ENCODE results near the gene ARHGEF17.
"Not testable (repeated sequence)": the region's sequence is repeated elsewhere in the genome, so short reads cannot be mapped to it uniquely, and the experiment has no call there.

The ARHGEF17 gene

GRCh38 chr11:73274191-73274590 is 33.9 kb upstream of the ARHGEF17 start:
- not testable (repeated sequence) for DNase-seq

- DNase-seq, result no peak
Measured at GRCh38 chr11:73274722-73275380, 33.2 kb upstream of the ARHGEF17 start.

GRCh38 chr11:73275381-73275750 is 32.7 kb upstream of the ARHGEF17 start:
- no peak for DNase-seq

GRCh38 chr11:73277467-73277866 is 30.6 kb upstream of the ARHGEF17 start:
- DNase-seq, result no peak

DNA sequence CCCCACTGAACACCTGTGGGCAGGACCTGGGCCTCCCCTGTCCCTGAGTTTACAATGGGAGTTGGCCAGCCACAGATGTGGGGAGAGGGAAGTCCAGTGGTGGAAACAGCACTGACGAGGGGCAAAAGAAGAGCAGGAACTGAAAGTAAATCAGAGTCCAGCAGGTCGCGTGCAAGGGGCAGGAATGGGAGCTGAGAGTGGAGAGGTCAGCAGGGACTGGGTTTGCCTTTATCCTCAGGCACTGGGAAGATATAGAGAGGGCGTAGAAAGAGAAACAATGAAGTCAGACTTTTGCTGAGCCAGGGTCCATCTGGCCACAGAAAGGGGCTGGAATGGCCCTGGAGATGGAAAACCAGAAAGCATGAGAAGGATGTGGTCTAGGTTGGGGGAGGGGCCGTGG is 27.4 kb upstream of the ARHGEF17 start:
- no peak for DNase-seq

- no peak for DNase-seq
Measured at GRCh38 chr11:73281201-73281741, 26.8 kb upstream of the ARHGEF17 start.

DNA sequence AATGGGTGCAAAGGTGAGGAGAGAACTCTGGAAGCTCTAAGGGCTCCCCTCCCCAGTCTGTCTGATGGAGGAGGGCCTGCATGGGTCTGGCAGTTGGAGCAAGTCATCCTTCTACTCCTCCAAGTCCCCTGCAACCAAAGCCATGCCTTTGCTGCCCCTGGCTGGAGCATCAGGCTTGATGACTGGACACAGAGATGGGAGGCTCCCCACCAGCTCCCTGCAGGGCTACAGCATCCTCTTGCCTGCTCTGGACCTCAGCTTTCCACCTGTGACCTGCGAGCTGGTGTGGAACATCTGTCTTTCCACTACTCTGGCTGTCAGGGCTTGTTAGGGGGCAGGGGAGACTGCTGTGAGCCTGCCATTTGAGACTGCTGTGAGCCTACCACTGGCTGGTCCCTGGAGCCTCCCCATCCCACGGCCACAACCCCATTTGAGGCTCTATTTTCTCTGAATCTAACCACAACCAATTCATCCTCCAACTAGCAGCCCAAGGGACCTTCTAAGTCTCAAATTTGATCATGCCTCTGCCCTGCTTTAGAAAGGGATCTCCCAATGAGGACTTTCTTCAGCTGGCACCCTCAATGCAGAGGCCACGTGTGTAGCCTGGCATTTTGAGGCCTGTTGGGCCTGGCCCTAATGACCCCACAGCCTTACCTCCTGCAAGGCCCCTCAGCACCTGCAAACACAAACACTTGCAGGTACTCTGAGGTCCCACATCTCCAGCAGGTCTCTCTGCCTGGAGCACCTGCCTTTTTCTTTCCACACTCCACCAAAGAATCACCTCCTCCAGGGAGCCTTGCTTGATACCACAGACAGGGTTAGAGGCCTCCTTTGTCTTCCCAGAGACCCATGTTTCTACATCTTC is 26.0 kb upstream of the ARHGEF17 start:
- DNase-seq, result no peak

DNA sequence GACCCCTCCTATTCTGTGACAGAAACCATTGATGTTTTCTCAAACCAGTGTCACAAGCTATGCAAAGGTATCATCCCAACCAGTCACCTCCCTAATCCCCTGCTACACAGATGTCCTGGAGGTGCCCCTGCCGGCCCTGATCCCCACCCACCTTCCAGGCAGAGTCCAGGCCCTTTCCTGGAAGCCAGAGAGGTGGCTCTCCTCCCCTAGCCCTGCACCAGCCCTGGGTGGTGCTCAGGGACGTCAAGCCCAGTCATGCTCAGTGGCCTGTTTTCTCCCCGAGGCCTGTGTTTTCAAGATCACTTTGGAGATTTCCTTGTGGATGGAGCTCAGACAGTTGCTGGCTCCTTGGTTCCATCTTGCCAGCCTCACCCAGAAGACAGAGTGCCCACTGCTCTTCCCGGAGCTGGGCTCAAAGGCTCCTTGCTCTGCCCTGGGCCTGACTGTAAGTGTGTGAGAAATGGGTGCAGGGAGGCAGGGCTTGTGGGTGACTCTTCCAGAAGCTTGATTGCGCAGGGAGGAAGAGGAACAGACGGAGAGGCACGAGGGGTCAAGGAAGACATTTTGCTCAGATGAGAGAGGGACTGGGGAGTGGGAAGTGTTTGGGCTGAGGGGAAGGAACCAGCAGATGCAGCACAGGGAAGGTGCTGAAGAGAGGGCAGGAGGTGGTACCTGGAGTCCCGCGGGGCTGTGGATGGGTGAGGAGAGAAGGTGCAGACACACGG is 24.6 kb upstream of the ARHGEF17 start:
- no peak for DNase-seq

DNA sequence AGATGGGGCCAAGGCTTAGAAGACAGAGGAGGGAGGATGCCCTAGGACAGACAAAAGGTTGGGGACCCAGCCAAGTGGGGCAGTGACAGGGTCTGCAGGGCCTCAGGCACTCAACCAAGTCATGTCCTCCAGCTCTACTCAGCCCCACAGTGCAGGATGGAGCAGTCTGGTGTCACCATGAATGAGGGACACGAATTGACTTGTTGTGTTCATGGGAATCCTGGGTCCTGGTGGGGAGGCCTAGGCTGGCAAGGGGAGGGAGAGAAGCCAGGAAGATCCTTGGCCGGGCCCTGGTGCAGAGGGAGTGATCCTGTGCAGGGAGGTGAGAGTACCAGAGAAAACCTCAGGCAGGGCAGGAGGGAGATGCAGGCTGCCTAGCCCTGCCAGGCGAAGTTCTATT is 24.0 kb upstream of the ARHGEF17 start:
- no peak for DNase-seq

- no peak for DNase-seq
Measured at GRCh38 chr11:73285721-73286120, 22.4 kb upstream of the ARHGEF17 start.

DNA sequence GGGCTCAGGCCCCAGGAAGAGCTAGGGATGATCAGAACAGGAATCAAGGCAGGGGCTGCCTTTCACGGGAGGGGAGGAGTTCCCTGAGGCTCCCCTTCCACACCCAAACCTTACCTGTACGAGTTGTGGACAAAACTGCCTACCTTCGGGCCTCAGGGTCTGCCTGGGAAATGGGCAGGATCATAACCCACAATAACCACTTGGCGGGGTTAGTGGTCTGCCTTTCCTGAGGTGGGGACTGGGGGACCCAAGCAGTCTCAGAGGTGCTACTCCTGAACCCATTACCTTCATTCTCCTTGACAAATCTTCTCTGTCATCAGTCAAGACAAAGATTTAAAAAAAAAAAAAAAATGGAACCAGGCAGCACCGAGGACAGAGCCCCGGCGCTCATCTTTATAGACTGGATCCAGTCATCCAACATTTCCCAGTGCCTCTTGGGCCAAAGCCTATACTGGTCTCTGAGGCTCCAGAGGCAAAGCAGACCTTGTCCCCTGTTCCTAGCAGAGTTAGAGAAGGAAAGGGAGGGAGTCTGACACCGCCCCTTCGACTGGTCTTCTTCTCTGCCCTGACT is 21.8 kb upstream of the ARHGEF17 start:
- DNase-seq, result no peak

DNA sequence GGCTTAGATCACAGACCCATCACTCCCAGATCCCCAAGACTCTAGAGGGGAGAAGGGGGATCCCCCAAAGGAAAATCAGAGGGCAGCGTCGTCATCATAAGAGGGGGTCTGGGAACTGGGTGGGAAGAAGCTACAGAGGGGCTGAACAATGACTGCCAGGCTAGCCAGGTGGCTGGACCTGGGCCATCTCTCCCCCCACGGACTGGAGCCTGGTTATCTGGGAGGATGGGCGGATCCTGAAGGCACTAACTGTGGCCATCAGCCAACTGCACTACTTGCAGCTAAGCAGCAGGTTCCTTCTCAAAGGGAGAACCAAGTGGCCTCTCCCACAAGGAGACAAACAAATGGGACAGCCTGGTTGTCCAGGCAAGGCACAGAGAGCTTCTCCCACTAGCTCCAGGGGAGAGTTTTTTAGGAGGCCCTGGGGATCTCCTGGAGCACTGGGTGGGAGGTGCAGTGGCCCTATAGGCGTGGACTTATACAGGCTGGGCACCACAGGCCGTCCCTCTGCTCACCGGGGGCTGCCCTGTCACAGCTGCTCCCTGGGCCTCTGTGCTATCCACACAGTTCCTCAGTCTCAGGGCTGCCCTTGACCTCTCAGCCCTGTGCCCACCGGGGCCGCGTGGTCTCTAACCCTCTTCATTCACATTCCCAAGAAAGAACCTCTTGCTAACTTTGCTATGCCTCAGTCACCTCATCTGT is 20.5 kb upstream of the ARHGEF17 start:
- peak; percentile 72 for DNase-seq

DNA sequence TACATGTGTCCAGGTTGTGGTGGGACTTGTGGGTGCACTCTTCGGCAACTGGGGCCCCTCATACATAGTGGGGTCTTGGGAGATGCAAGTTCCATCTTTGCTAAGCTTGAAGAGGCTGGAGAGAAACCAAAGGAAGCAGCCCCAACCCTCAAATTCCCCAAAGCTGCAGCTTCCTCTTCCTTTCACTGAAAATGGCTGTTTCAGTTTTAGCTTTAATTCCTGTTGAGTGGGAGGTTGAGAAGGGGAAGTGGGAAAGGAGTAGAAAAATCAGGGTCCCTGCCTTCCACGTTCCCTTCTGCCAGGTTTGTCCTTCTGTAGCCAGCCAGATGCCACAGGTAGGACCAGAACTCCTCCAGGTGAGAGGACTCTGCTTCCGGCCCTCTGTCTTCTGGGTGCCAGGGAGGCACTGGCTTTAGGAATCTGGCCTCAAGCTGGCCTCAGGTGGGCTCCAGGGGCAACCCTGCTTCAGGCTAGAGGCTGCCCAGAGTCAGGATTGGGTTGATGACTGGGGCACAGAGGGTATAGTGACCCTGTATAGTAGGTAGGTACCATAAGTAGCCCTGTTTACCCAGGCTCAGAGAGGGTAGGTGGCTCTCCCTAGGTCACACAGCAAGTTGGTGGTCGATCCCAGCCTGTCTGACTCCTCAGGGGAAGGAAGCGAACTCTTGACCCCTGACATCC is 19.7 kb upstream of the ARHGEF17 start:
- DNase-seq, result no peak

- peak; percentile 66 for DNase-seq
Measured at GRCh38 chr11:73288873-73289707, 19.0 kb upstream of the ARHGEF17 start.

- DNase-seq, result no peak
Measured at GRCh38 chr11:73290536-73290935, 17.5 kb upstream of the ARHGEF17 start.

DNA sequence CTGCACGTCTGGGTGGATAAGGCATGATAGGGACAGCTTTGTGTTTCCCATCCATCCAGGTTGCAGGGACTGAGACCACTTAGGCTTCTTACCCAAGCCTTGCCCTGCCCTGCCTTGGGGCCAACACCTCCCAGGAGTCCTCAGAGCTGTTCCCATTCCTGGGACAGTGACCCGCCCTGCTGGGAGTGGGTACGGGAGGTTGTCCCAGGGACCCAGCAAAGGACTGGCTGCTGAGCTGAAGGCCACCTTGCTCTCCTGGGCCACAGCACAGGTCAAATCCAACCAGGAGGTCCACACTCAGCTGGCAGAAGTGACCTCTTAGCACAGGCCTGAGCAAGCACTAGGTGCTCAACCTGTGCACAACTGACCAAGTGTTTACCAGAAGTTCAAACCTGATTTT is 16.9 kb upstream of the ARHGEF17 start:
- DNase-seq, result no peak

- DNase-seq, result no peak
Measured at GRCh38 chr11:73291781-73292524, 16.1 kb upstream of the ARHGEF17 start.

- no peak for DNase-seq
Measured at GRCh38 chr11:73292525-73292894, 15.6 kb upstream of the ARHGEF17 start.

- DNase-seq, result no peak
Measured at GRCh38 chr11:73293356-73293936, 14.6 kb upstream of the ARHGEF17 start.

DNA sequence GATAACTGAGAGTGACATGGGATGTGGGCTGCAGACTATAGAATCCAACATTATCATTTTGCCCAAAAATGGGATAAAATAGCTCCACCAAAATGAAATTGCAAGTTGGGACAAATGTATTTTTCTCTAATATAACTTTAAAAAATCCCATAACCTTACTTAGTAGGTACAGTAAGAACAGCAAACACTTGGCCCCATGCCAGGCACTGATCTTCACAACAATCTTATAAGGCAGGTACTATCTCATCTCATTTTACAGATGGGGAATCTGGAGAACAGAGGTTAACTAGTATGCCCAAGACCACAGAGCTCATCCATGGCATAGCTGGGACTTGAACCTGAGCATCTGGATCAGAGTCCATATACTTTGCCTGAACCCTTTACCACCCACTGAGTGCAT is 13.5 kb upstream of the ARHGEF17 start:
- no peak for DNase-seq

Measured in hematopoietic multipotent progenitor cell treated with erythropoietin and hydrocortisone succinate and interleukin-3 and kit ligand, for 8 days (in vitro differentiated cells).